ENCODE data around the gene ZNRF3. TPM values are rescaled to one million over a fixed set of nuclear protein-coding genes. Genes with fewer than 3 reads are reported as not detected.

ZNRF3 gene
- polyA plus RNA-seq, 2 donors: 1.6 to 2.8 TPM

- Histone ChIP-seq H3K4me1 (ENCODE audit: control insufficient read depth in 2 of 2, insufficient read depth in 2 of 2, low read length in 1 of 2) (no peaks in the 10 kb centered on the region), H3K4me3 (ENCODE audit: low read depth in 1 of 2, low read length in 2 of 2) (no peak overlapping the region), H3K27ac (ENCODE audit: low read depth in 2 of 2, low read length in 1 of 2) (no peak overlapping the region), H3K9me3 (ENCODE audit: control insufficient read depth in 2 of 2, insufficient read depth in 1 of 2, low read depth in 1 of 2, low read length in 1 of 2) (no peaks in the 10 kb centered on the region), H3K36me3 (ENCODE audit: control insufficient read depth in 2 of 2, insufficient read depth in 2 of 2, low read length in 1 of 2) (no peaks in the 10 kb centered on the region), H3K27me3 (ENCODE audit: control insufficient read depth in 1 of 2, insufficient read depth in 2 of 2, low read length in 2 of 2) (no peaks in the 10 kb centered on the region)
- WGBS, 2 donors: 65 to 86% methylated on average over 3 of the region's 3 CpGs
Measured at GRCh38 chr22:29016067-29016938, 132.9 kb downstream of the ZNRF3 start.

GRCh38 chr22:29018293-29019189, 135.2 kb downstream of the ZNRF3 start:
- Histone ChIP-seq H3K9me3 (ENCODE audit: control insufficient read depth in 2 of 2, insufficient read depth in 1 of 2, low read depth in 1 of 2, low read length in 1 of 2) (no peaks in the 10 kb centered on the region), H3K36me3 (ENCODE audit: control insufficient read depth in 2 of 2, insufficient read depth in 2 of 2, low read length in 1 of 2) (no peaks in the 10 kb centered on the region), H3K4me1 (ENCODE audit: control insufficient read depth in 2 of 2, insufficient read depth in 2 of 2, low read length in 1 of 2) (peaks cover 3% of the 10 kb centered on the region in 2 donors), H3K4me3 (ENCODE audit: low read depth in 1 of 2, low read length in 2 of 2) (no peak overlapping the region), H3K27me3 (ENCODE audit: control insufficient read depth in 1 of 2, insufficient read depth in 2 of 2, low read length in 2 of 2) (no peaks in the 10 kb centered on the region), H3K27ac (ENCODE audit: low read depth in 2 of 2, low read length in 1 of 2) (no peak overlapping the region)
- WGBS, 2 donors: 93 to 95% methylated on average over 4 of the region's 4 CpGs

GRCh38 chr22:29022101-29022817, 138.9 kb downstream of the ZNRF3 start:
- 75 to 84% methylated on average over 6 of the region's 6 CpGs for WGBS, 2 donors
- H3K27ac ChIP-seq (ENCODE audit: low read depth in 2 of 2, low read length in 1 of 2): no peak overlapping the region
- no peaks in the 10 kb centered on the region for H3K36me3 ChIP-seq (ENCODE audit: control insufficient read depth in 2 of 2, insufficient read depth in 2 of 2, low read length in 1 of 2)
- H3K4me3 ChIP-seq (ENCODE audit: low read depth in 1 of 2, low read length in 2 of 2): no peak overlapping the region
- peaks cover 3% of the 10 kb centered on the region in 2 donors for H3K4me1 ChIP-seq (ENCODE audit: control insufficient read depth in 2 of 2, insufficient read depth in 2 of 2, low read length in 1 of 2)
- no peaks in the 10 kb centered on the region for H3K9me3 ChIP-seq (ENCODE audit: control insufficient read depth in 2 of 2, insufficient read depth in 1 of 2, low read depth in 1 of 2, low read length in 1 of 2)
- no peaks in the 10 kb centered on the region for H3K27me3 ChIP-seq (ENCODE audit: control insufficient read depth in 1 of 2, insufficient read depth in 2 of 2, low read length in 2 of 2)

- WGBS, 2 donors: 60 to 69% methylated on average over 3 of the region's 3 CpGs
- Histone ChIP-seq H3K36me3 (ENCODE audit: control insufficient read depth in 2 of 2, insufficient read depth in 2 of 2, low read length in 1 of 2) (no peaks in the 10 kb centered on the region), H3K4me3 (ENCODE audit: low read depth in 1 of 2, low read length in 2 of 2) (no peak overlapping the region), H3K4me1 (ENCODE audit: control insufficient read depth in 2 of 2, insufficient read depth in 2 of 2, low read length in 1 of 2) (peaks cover 3% of the 10 kb centered on the region in 2 donors), H3K27me3 (ENCODE audit: control insufficient read depth in 1 of 2, insufficient read depth in 2 of 2, low read length in 2 of 2) (no peaks in the 10 kb centered on the region), H3K9me3 (ENCODE audit: control insufficient read depth in 2 of 2, insufficient read depth in 1 of 2, low read depth in 1 of 2, low read length in 1 of 2) (no peaks in the 10 kb centered on the region), H3K27ac (ENCODE audit: low read depth in 2 of 2, low read length in 1 of 2) (no peak overlapping the region)
Measured at GRCh38 chr22:29023172-29023796, 139.9 kb downstream of the ZNRF3 start.

- 92 to 99% methylated on average over 3 of the region's 3 CpGs for WGBS, 2 donors
- H3K27me3 ChIP-seq (ENCODE audit: control insufficient read depth in 1 of 2, insufficient read depth in 2 of 2, low read length in 2 of 2): no peaks in the 10 kb centered on the region
- H3K4me3 ChIP-seq (ENCODE audit: low read depth in 1 of 2, low read length in 2 of 2): no peak overlapping the region
- no peak overlapping the region for H3K27ac ChIP-seq (ENCODE audit: low read depth in 2 of 2, low read length in 1 of 2)
- H3K9me3 ChIP-seq (ENCODE audit: control insufficient read depth in 2 of 2, insufficient read depth in 1 of 2, low read depth in 1 of 2, low read length in 1 of 2): no peaks in the 10 kb centered on the region
- H3K4me1 ChIP-seq (ENCODE audit: control insufficient read depth in 2 of 2, insufficient read depth in 2 of 2, low read length in 1 of 2): peaks cover 3 to 4% of the 10 kb centered on the region in 2 donors
- no peaks in the 10 kb centered on the region for H3K36me3 ChIP-seq (ENCODE audit: control insufficient read depth in 2 of 2, insufficient read depth in 2 of 2, low read length in 1 of 2)
Measured at GRCh38 chr22:29026579-29026978, 143.2 kb downstream of the ZNRF3 start.

- no peak overlapping the region for H3K4me3 ChIP-seq (ENCODE audit: low read depth in 1 of 2, low read length in 2 of 2)
- H3K27ac ChIP-seq (ENCODE audit: low read depth in 2 of 2, low read length in 1 of 2): no peak overlapping the region
- WGBS, 2 donors: 87 to 89% methylated on average over 4 of the region's 4 CpGs
- H3K4me1 ChIP-seq (ENCODE audit: control insufficient read depth in 2 of 2, insufficient read depth in 2 of 2, low read length in 1 of 2): peaks cover under 1 to 5% of the 10 kb centered on the region in 2 donors
- no peaks in the 10 kb centered on the region for H3K9me3 ChIP-seq (ENCODE audit: control insufficient read depth in 2 of 2, insufficient read depth in 1 of 2, low read depth in 1 of 2, low read length in 1 of 2)
- no peaks in the 10 kb centered on the region for H3K36me3 ChIP-seq (ENCODE audit: control insufficient read depth in 2 of 2, insufficient read depth in 2 of 2, low read length in 1 of 2)
- H3K27me3 ChIP-seq (ENCODE audit: control insufficient read depth in 1 of 2, insufficient read depth in 2 of 2, low read length in 2 of 2): no peaks in the 10 kb centered on the region
Measured at GRCh38 chr22:29028468-29028867, 145.1 kb downstream of the ZNRF3 start.

- WGBS, 2 donors: 82 to 86% methylated on average over 9 of the region's 9 CpGs
- H3K27ac ChIP-seq (ENCODE audit: low read depth in 2 of 2, low read length in 1 of 2): no peak overlapping the region
- H3K4me1 ChIP-seq (ENCODE audit: control insufficient read depth in 2 of 2, insufficient read depth in 2 of 2, low read length in 1 of 2): peaks cover 0 to 5% of the 10 kb centered on the region in 2 donors
- no peak overlapping the region for H3K4me3 ChIP-seq (ENCODE audit: low read depth in 1 of 2, low read length in 2 of 2)
- no peaks in the 10 kb centered on the region for H3K27me3 ChIP-seq (ENCODE audit: control insufficient read depth in 1 of 2, insufficient read depth in 2 of 2, low read length in 2 of 2)
- no peaks in the 10 kb centered on the region for H3K9me3 ChIP-seq (ENCODE audit: control insufficient read depth in 2 of 2, insufficient read depth in 1 of 2, low read depth in 1 of 2, low read length in 1 of 2)
- H3K36me3 ChIP-seq (ENCODE audit: control insufficient read depth in 2 of 2, insufficient read depth in 2 of 2, low read length in 1 of 2): no peaks in the 10 kb centered on the region
Measured at GRCh38 chr22:29029202-29030000, 146.0 kb downstream of the ZNRF3 start.

GRCh38 chr22:29030016-29030617, 146.7 kb downstream of the ZNRF3 start:
- H3K4me3 ChIP-seq (ENCODE audit: low read depth in 1 of 2, low read length in 2 of 2): peak overlapping the region; percentile 33 to 47
- WGBS, 2 donors: 18 to 19% methylated on average over 20 of the region's 20 CpGs
- no peaks in the 10 kb centered on the region for H3K9me3 ChIP-seq (ENCODE audit: control insufficient read depth in 2 of 2, insufficient read depth in 1 of 2, low read depth in 1 of 2, low read length in 1 of 2)
- H3K27ac ChIP-seq (ENCODE audit: low read depth in 2 of 2, low read length in 1 of 2): peak overlapping the region; percentile 37 to 39
- no peaks in the 10 kb centered on the region for H3K27me3 ChIP-seq (ENCODE audit: control insufficient read depth in 1 of 2, insufficient read depth in 2 of 2, low read length in 2 of 2)
- peaks cover 0 to 5% of the 10 kb centered on the region in 2 donors for H3K4me1 ChIP-seq (ENCODE audit: control insufficient read depth in 2 of 2, insufficient read depth in 2 of 2, low read length in 1 of 2)
- no peaks in the 10 kb centered on the region for H3K36me3 ChIP-seq (ENCODE audit: control insufficient read depth in 2 of 2, insufficient read depth in 2 of 2, low read length in 1 of 2)

All from esophagus (tissue), 2 donors.